Aorta (tissue), 4 donors: ENCODE results near the gene PCDHAC1. TPM values are rescaled to one million over a fixed set of nuclear protein-coding genes. Genes with fewer than 3 reads are reported as not detected.

Experiments
- polyA plus RNA-seq, 2 donors: library from polyadenylated mRNA; stranded (reverse); fragments of 200-250 nt; gene quantifications; one replicate each; pipeline ENCODE4 v1.2.3, GENCODE V29; 2013
- total RNA-seq, 2 donors: library from RNA; stranded (reverse); fragmentation: NEBNext Ultra II Directional; extraction: Animal tissue kit (Norgen Biotek cat#: 25700); gene quantifications; one replicate each; pipeline ENCODE4 v1.2.1, GENCODE V29; 2021
- donor health status: healthy with polysubstance abuse.
- donor health status: Bipolar disorder and iron deficiency.
- donor health status: DM: no; HTN: no; CAD: no.
- donor health status: DM: yes; HTN: yes; CAD: no.

PCDHAC1 gene
- total and polyA plus RNA-seq, 4 donors: 0.15 to 0.36 TPM; not detected in 2

Other genes starting within 250 kb of the PCDHAC1 start
- 10 to 100 TPM; 48.6 to 49.3 TPM for gene HARS1, start 234.9 kb upstream of the PCDHAC1 start, total RNA-seq
- gene HARS1, start 234.9 kb upstream of the PCDHAC1 start, polyA plus RNA-seq: 10 to 100 TPM; 35.1 to 74.6 TPM
- 10 to 100 TPM; 21.3 to 33.0 TPM for gene HARS2, start 234.8 kb upstream of the PCDHAC1 start, total RNA-seq
- gene HARS2, start 234.8 kb upstream of the PCDHAC1 start, polyA plus RNA-seq: 10 to 100 TPM; 14.4 to 27.6 TPM
- gene ZMAT2, start 225.9 kb upstream of the PCDHAC1 start, total RNA-seq: 10 to 100 TPM; 39.0 to 41.4 TPM
- 100 to 1,000 TPM in 1 of 2 donors, 10 to 100 TPM in 1; 70.6 to 143 TPM for gene ZMAT2, start 225.9 kb upstream of the PCDHAC1 start, polyA plus RNA-seq
- gene PCDHA1, start 140.2 kb upstream of the PCDHAC1 start, total RNA-seq: not detected
- gene PCDHA1, start 140.2 kb upstream of the PCDHAC1 start, polyA plus RNA-seq: not detected
- under 1 TPM; 0.13 to 0.24 TPM for gene PCDHA2, start 131.4 kb upstream of the PCDHAC1 start, total RNA-seq
- not detected for gene PCDHA2, start 131.4 kb upstream of the PCDHAC1 start, polyA plus RNA-seq
- gene PCDHA3, start 125.2 kb upstream of the PCDHAC1 start, total RNA-seq: under 1 TPM; 0.33 to 0.36 TPM
- gene PCDHA3, start 125.2 kb upstream of the PCDHAC1 start, polyA plus RNA-seq: under 1 TPM; 0.25 to 0.38 TPM
- under 1 TPM; 0.78 to 0.90 TPM for gene PCDHA4, start 119.2 kb upstream of the PCDHAC1 start, total RNA-seq
- under 1 TPM in 1 of 2 donors, not detected in 1; 0.05 TPM for gene PCDHA4, start 119.2 kb upstream of the PCDHAC1 start, polyA plus RNA-seq
- gene PCDHA5, start 104.7 kb upstream of the PCDHAC1 start, total RNA-seq: under 1 TPM; 0.24 to 0.26 TPM
- under 1 TPM in 1 of 2 donors, not detected in 1; 0.08 TPM for gene PCDHA5, start 104.7 kb upstream of the PCDHAC1 start, polyA plus RNA-seq
- under 1 TPM; 0.36 to 0.45 TPM for gene PCDHA6, start 98.3 kb upstream of the PCDHAC1 start, total RNA-seq
- under 1 TPM in 1 of 2 donors, not detected in 1; 0.64 TPM for gene PCDHA6, start 98.3 kb upstream of the PCDHAC1 start, polyA plus RNA-seq
- gene PCDHA7, start 92.0 kb upstream of the PCDHAC1 start, total RNA-seq: under 1 TPM; 0.32 to 0.57 TPM
- gene PCDHA7, start 92.0 kb upstream of the PCDHAC1 start, polyA plus RNA-seq: under 1 TPM in 1 of 2 donors, not detected in 1; 0.13 TPM
- under 1 TPM; 0.16 to 0.36 TPM for gene PCDHA8, start 85.1 kb upstream of the PCDHAC1 start, total RNA-seq
- gene PCDHA8, start 85.1 kb upstream of the PCDHAC1 start, polyA plus RNA-seq: not detected
- gene PCDHA9, start 77.9 kb upstream of the PCDHAC1 start, total RNA-seq: under 1 TPM; 0.13 to 0.36 TPM
- gene PCDHA9, start 77.9 kb upstream of the PCDHAC1 start, polyA plus RNA-seq: not detected
- gene PCDHA10, start 70.4 kb upstream of the PCDHAC1 start, total RNA-seq: under 1 TPM; 0.65 to 0.69 TPM
- under 1 TPM in 1 of 2 donors, not detected in 1; 0.03 TPM for gene PCDHA10, start 70.4 kb upstream of the PCDHAC1 start, polyA plus RNA-seq
- gene PCDHA11, start 57.3 kb upstream of the PCDHAC1 start, total RNA-seq: under 1 TPM; 0.19 to 0.27 TPM
- gene PCDHA11, start 57.3 kb upstream of the PCDHAC1 start, polyA plus RNA-seq: not detected
- under 1 TPM in 1 of 2 donors, not detected in 1; 0.57 TPM for gene PCDHA12, start 51.0 kb upstream of the PCDHAC1 start, total RNA-seq
- under 1 TPM in 1 of 2 donors, not detected in 1; 0.05 TPM for gene PCDHA12, start 51.0 kb upstream of the PCDHAC1 start, polyA plus RNA-seq
- gene PCDHA13, start 44.2 kb upstream of the PCDHAC1 start, total RNA-seq: under 1 TPM; 0.15 to 0.16 TPM
- gene PCDHA13, start 44.2 kb upstream of the PCDHAC1 start, polyA plus RNA-seq: not detected
- gene PCDHAC2, start 40.2 kb downstream of the PCDHAC1 start, total RNA-seq: 1 to 10 TPM; 1.4 to 1.9 TPM
- under 1 TPM; 0.25 to 0.49 TPM for gene PCDHAC2, start 40.2 kb downstream of the PCDHAC1 start, polyA plus RNA-seq
- gene PCDHB1, start 125.1 kb downstream of the PCDHAC1 start, total RNA-seq: not detected
- gene PCDHB1, start 125.1 kb downstream of the PCDHAC1 start, polyA plus RNA-seq: not detected
- 1 to 10 TPM; 3.1 to 4.1 TPM for gene PCDHB2, start 168.3 kb downstream of the PCDHAC1 start, total RNA-seq
- 1 to 10 TPM in 1 of 2 donors, under 1 TPM in 1; 0.50 to 2.6 TPM for gene PCDHB2, start 168.3 kb downstream of the PCDHAC1 start, polyA plus RNA-seq
- 1 to 10 TPM; 2.0 to 2.9 TPM for gene PCDHB3, start 174.2 kb downstream of the PCDHAC1 start, total RNA-seq
- 1 to 10 TPM in 1 of 2 donors, under 1 TPM in 1; 0.25 to 1.2 TPM for gene PCDHB3, start 174.2 kb downstream of the PCDHAC1 start, polyA plus RNA-seq
- 1 to 10 TPM; 6.2 to 9.1 TPM for gene PCDHB4, start 195.5 kb downstream of the PCDHAC1 start, total RNA-seq
- 1 to 10 TPM in 1 of 2 donors, under 1 TPM in 1; 0.88 to 5.8 TPM for gene PCDHB4, start 195.5 kb downstream of the PCDHAC1 start, polyA plus RNA-seq
- gene PCDHB5, start 208.9 kb downstream of the PCDHAC1 start, total RNA-seq: 1 to 10 TPM; 4.1 to 4.2 TPM
- gene PCDHB5, start 208.9 kb downstream of the PCDHAC1 start, polyA plus RNA-seq: 1 to 10 TPM in 1 of 2 donors, under 1 TPM in 1; 0.63 to 3.0 TPM
- 1 to 10 TPM; 1.9 to 2.7 TPM for gene PCDHB6, start 223.8 kb downstream of the PCDHAC1 start, total RNA-seq
- 1 to 10 TPM in 1 of 2 donors, under 1 TPM in 1; 0.63 to 2.6 TPM for gene PCDHB6, start 223.8 kb downstream of the PCDHAC1 start, polyA plus RNA-seq
- gene PCDHB7, start 246.3 kb downstream of the PCDHAC1 start, total RNA-seq: 1 to 10 TPM; 5.0 to 6.7 TPM
- 1 to 10 TPM; 2.3 to 5.5 TPM for gene PCDHB7, start 246.3 kb downstream of the PCDHAC1 start, polyA plus RNA-seq